ENCODE data around the gene TET1.
A peak's percentile ranks its signal among the peaks of the same experiment; 100 is the strongest.

The TET1 gene

GRCh38 chr10:68586606-68587305 is 26.6 kb downstream of the TET1 start:
- H3K4me3 ChIP-seq (ENCODE audit: insufficient read depth, low read depth, low read length, poor library complexity, severe bottlenecking) = no peak overlapping the region
- no peaks in the 10 kb centered on the region for H3K36me3 ChIP-seq (ENCODE audit: control insufficient read depth, insufficient read depth, low read length)
- no peaks in the 10 kb centered on the region for H3K27me3 ChIP-seq (replicated peaks; ENCODE audit: control insufficient read depth, insufficient read depth, low read length, poor library complexity, severe bottlenecking)
- no peaks in the 10 kb centered on the region for H3K4me1 ChIP-seq (ENCODE audit: control insufficient read depth, insufficient read depth, low read length, poor library complexity, severe bottlenecking)
- no peak overlapping the region for H3K27ac ChIP-seq (ENCODE audit: insufficient read depth, low read length, poor library complexity, severe bottlenecking)
- DNase-seq = no peak
- no peaks in the 10 kb centered on the region for H3K9me3 ChIP-seq (ENCODE audit: control insufficient read depth, low read length)

GRCh38 chr10:68594405-68594804 is 34.3 kb downstream of the TET1 start:
- Histone ChIP-seq H3K4me1 (ENCODE audit: control insufficient read depth, insufficient read depth, low read length, poor library complexity, severe bottlenecking) (no peaks in the 10 kb centered on the region), H3K27ac (ENCODE audit: insufficient read depth, low read length, poor library complexity, severe bottlenecking) (no peak overlapping the region), H3K9me3 (ENCODE audit: control insufficient read depth, low read length) (no peaks in the 10 kb centered on the region), H3K27me3 (replicated peaks; ENCODE audit: control insufficient read depth, insufficient read depth, low read length, poor library complexity, severe bottlenecking) (no peaks in the 10 kb centered on the region), H3K4me3 (ENCODE audit: insufficient read depth, low read depth, low read length, poor library complexity, severe bottlenecking) (no peak overlapping the region), H3K36me3 (ENCODE audit: control insufficient read depth, insufficient read depth, low read length) (no peaks in the 10 kb centered on the region)
- no peak for DNase-seq

DNA sequence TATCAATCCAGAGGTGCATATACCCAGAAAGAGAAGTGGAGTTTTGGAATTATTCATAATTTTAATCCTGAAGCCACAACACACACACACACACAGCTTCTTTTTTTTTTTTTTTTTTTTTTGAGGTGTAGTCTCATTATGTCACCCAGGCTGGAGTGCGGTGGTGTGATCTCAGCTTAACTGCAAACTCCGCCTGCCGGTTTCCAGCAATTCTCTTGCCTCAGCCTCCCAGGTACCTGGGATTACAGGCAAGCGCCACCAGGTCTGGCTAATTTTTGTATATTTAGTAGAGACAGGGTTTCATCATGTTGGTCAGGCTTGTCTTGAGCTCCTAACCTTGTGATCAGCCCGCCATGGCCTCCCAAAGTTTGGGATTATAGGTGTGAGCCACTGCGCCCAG is 35.4 kb downstream of the TET1 start:
- DNase-seq = no peak
- Histone ChIP-seq H3K4me1 (ENCODE audit: control insufficient read depth, insufficient read depth, low read length, poor library complexity, severe bottlenecking) (no peaks in the 10 kb centered on the region), H3K27ac (ENCODE audit: insufficient read depth, low read length, poor library complexity, severe bottlenecking) (no peak overlapping the region), H3K27me3 (replicated peaks; ENCODE audit: control insufficient read depth, insufficient read depth, low read length, poor library complexity, severe bottlenecking) (no peaks in the 10 kb centered on the region), H3K36me3 (ENCODE audit: control insufficient read depth, insufficient read depth, low read length) (no peaks in the 10 kb centered on the region), H3K9me3 (ENCODE audit: control insufficient read depth, low read length) (no peaks in the 10 kb centered on the region), H3K4me3 (ENCODE audit: insufficient read depth, low read depth, low read length, poor library complexity, severe bottlenecking) (no peak overlapping the region)

GRCh38 chr10:68597407-68597806 is 37.3 kb downstream of the TET1 start:
- no peaks in the 10 kb centered on the region for H3K36me3 ChIP-seq (ENCODE audit: control insufficient read depth, insufficient read depth, low read length)
- no peak overlapping the region for H3K4me3 ChIP-seq (ENCODE audit: insufficient read depth, low read depth, low read length, poor library complexity, severe bottlenecking)
- no peak overlapping the region for H3K27ac ChIP-seq (ENCODE audit: insufficient read depth, low read length, poor library complexity, severe bottlenecking)
- no peak for DNase-seq
- H3K9me3 ChIP-seq (ENCODE audit: control insufficient read depth, low read length) = no peaks in the 10 kb centered on the region
- no peaks in the 10 kb centered on the region for H3K27me3 ChIP-seq (replicated peaks; ENCODE audit: control insufficient read depth, insufficient read depth, low read length, poor library complexity, severe bottlenecking)
- H3K4me1 ChIP-seq (ENCODE audit: control insufficient read depth, insufficient read depth, low read length, poor library complexity, severe bottlenecking) = peaks cover 13% of the 10 kb centered on the region

GRCh38 chr10:68598978-68599770 is 39.0 kb downstream of the TET1 start:
- DNase-seq = no peak
- no peaks in the 10 kb centered on the region for H3K27me3 ChIP-seq (replicated peaks; ENCODE audit: control insufficient read depth, insufficient read depth, low read length, poor library complexity, severe bottlenecking)
- H3K36me3 ChIP-seq (ENCODE audit: control insufficient read depth, insufficient read depth, low read length) = no peaks in the 10 kb centered on the region
- peaks cover 13% of the 10 kb centered on the region for H3K4me1 ChIP-seq (ENCODE audit: control insufficient read depth, insufficient read depth, low read length, poor library complexity, severe bottlenecking)
- no peak overlapping the region for H3K27ac ChIP-seq (ENCODE audit: insufficient read depth, low read length, poor library complexity, severe bottlenecking)
- no peaks in the 10 kb centered on the region for H3K9me3 ChIP-seq (ENCODE audit: control insufficient read depth, low read length)
- no peak overlapping the region for H3K4me3 ChIP-seq (ENCODE audit: insufficient read depth, low read depth, low read length, poor library complexity, severe bottlenecking)

- Histone ChIP-seq H3K4me3 (ENCODE audit: insufficient read depth, low read depth, low read length, poor library complexity, severe bottlenecking) (peak overlapping the region; percentile 63), H3K27me3 (replicated peaks; ENCODE audit: control insufficient read depth, insufficient read depth, low read length, poor library complexity, severe bottlenecking) (no peaks in the 10 kb centered on the region), H3K36me3 (ENCODE audit: control insufficient read depth, insufficient read depth, low read length) (no peaks in the 10 kb centered on the region), H3K27ac (ENCODE audit: insufficient read depth, low read length, poor library complexity, severe bottlenecking) (no peak overlapping the region), H3K9me3 (ENCODE audit: control insufficient read depth, low read length) (no peaks in the 10 kb centered on the region), H3K4me1 (ENCODE audit: control insufficient read depth, insufficient read depth, low read length, poor library complexity, severe bottlenecking) (peaks cover 13% of the 10 kb centered on the region)
- DNase-seq = no peak
These were observed 39.6 kb downstream of the TET1 start for GRCh38 chr10:68599771-68600040.

- no peaks in the 10 kb centered on the region for H3K27me3 ChIP-seq (replicated peaks; ENCODE audit: control insufficient read depth, insufficient read depth, low read length, poor library complexity, severe bottlenecking)
- peak; percentile 13 to 27 (median 26) for DNase-seq
- H3K4me3 ChIP-seq (ENCODE audit: insufficient read depth, low read depth, low read length, poor library complexity, severe bottlenecking) = peak overlapping the region; percentile 63
- H3K9me3 ChIP-seq (ENCODE audit: control insufficient read depth, low read length) = no peaks in the 10 kb centered on the region
- peaks cover 13% of the 10 kb centered on the region for H3K4me1 ChIP-seq (ENCODE audit: control insufficient read depth, insufficient read depth, low read length, poor library complexity, severe bottlenecking)
- H3K27ac ChIP-seq (ENCODE audit: insufficient read depth, low read length, poor library complexity, severe bottlenecking) = peak overlapping the region; percentile 43
- no peaks in the 10 kb centered on the region for H3K36me3 ChIP-seq (ENCODE audit: control insufficient read depth, insufficient read depth, low read length)
These were observed 40.1 kb downstream of the TET1 start for GRCh38 chr10:68600041-68600778.

- no peak overlapping the region for H3K27ac ChIP-seq (ENCODE audit: insufficient read depth, low read length, poor library complexity, severe bottlenecking)
These were observed 41.5 kb downstream of the TET1 start for GRCh38 chr10:68601501-68602265.

DNA sequence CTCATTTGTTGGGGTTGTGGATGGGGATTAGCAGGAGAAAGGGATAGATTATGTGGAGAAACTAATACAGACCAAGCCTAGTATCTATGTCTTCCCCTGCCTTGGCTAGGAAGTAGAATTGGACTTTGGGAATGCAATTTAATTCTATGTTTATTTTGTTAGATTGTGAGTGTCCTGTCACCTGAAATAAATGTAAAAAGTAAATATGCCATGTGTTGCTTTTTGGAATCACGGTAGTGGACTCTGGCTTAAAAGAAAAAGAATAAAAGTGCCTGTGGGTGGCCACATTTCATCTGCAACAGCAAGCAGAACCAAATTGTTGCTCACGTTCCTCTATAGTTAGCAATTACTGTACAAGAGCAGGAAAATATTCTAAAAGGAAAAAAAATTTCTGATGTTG is 42.3 kb downstream of the TET1 start:
- no peaks in the 10 kb centered on the region for H3K27me3 ChIP-seq (replicated peaks; ENCODE audit: control insufficient read depth, insufficient read depth, low read length, poor library complexity, severe bottlenecking)
- no peak for DNase-seq
- no peaks in the 10 kb centered on the region for H3K36me3 ChIP-seq (ENCODE audit: control insufficient read depth, insufficient read depth, low read length)
- no peaks in the 10 kb centered on the region for H3K9me3 ChIP-seq (ENCODE audit: control insufficient read depth, low read length)
- no peak overlapping the region for H3K27ac ChIP-seq (ENCODE audit: insufficient read depth, low read length, poor library complexity, severe bottlenecking)
- no peak overlapping the region for H3K4me3 ChIP-seq (ENCODE audit: insufficient read depth, low read depth, low read length, poor library complexity, severe bottlenecking)
- peaks cover 13% of the 10 kb centered on the region for H3K4me1 ChIP-seq (ENCODE audit: control insufficient read depth, insufficient read depth, low read length, poor library complexity, severe bottlenecking)

More at GRCh38 chr10:68601501-68602265, 41.5 kb downstream of the TET1 start:
- H3K4me1 ChIP-seq (ENCODE audit: control insufficient read depth, insufficient read depth, low read length, poor library complexity, severe bottlenecking) = peaks cover 13% of the 10 kb centered on the region
- H3K4me3 ChIP-seq (ENCODE audit: insufficient read depth, low read depth, low read length, poor library complexity, severe bottlenecking) = no peak overlapping the region
- no peak for DNase-seq
- no peaks in the 10 kb centered on the region for H3K36me3 ChIP-seq (ENCODE audit: control insufficient read depth, insufficient read depth, low read length)
- H3K27me3 ChIP-seq (replicated peaks; ENCODE audit: control insufficient read depth, insufficient read depth, low read length, poor library complexity, severe bottlenecking) = no peaks in the 10 kb centered on the region
- no peaks in the 10 kb centered on the region for H3K9me3 ChIP-seq (ENCODE audit: control insufficient read depth, low read length)
